HG03175 (cell line): ENCODE data around the gene BPIFB3.

Source experiments
- ATAC-seq: cut with Tn5 transposase; IDR thresholded peaks from one replicate; pipeline ENCODE4 v1.9.1; 2021; ENCODE audit warnings: mild to moderate bottlenecking, moderate library complexity; ENCODE audit not compliant: unreplicated experiment

The BPIFB3 gene

GRCh38 chr20:33015700-33016580 lies 37.8 kb upstream of the BPIFB3 start:
- no peak for ATAC-seq

GRCh38 chr20:33016581-33017109 lies 37.1 kb upstream of the BPIFB3 start:
- ATAC-seq: no peak

- ATAC-seq: no peak
Observed at GRCh38 chr20:33017542-33017941, 36.2 kb upstream of the BPIFB3 start.

GRCh38 chr20:33018169-33018931 lies 35.4 kb upstream of the BPIFB3 start:
- no peak for ATAC-seq

- ATAC-seq: no peak
Observed at GRCh38 chr20:33019465-33020277, 34.0 kb upstream of the BPIFB3 start.

- no peak for ATAC-seq
Observed at GRCh38 chr20:33020278-33021161, 33.2 kb upstream of the BPIFB3 start.

- ATAC-seq: no peak
Observed at GRCh38 chr20:33021879-33022278, 31.8 kb upstream of the BPIFB3 start.

GRCh38 chr20:33022289-33022688 lies 31.4 kb upstream of the BPIFB3 start:
- no peak for ATAC-seq

- no peak for ATAC-seq
Observed at GRCh38 chr20:33022694-33023438, 30.8 kb upstream of the BPIFB3 start.

GRCh38 chr20:33023439-33024242 lies 30.1 kb upstream of the BPIFB3 start:
- no peak for ATAC-seq

- no peak for ATAC-seq
Observed at GRCh38 chr20:33024243-33024560, 29.5 kb upstream of the BPIFB3 start.

GRCh38 chr20:33024609-33025317 lies 28.9 kb upstream of the BPIFB3 start:
- no peak for ATAC-seq

- ATAC-seq: no peak
Observed at GRCh38 chr20:33025318-33025876, 28.3 kb upstream of the BPIFB3 start.

GRCh38 chr20:33026072-33026778 lies 27.5 kb upstream of the BPIFB3 start:
- no peak for ATAC-seq

- ATAC-seq: no peak
Observed at GRCh38 chr20:33026779-33027759, 26.6 kb upstream of the BPIFB3 start.
